HepG2 (cell line): Measurements from ENCODE around the gene FGGY. TPM values are rescaled to one million over a fixed set of nuclear protein-coding genes. Genes with fewer than 3 reads are reported as not detected.

Source experiments
- BCL6 ChIP-seq: IDR thresholded peaks from 2 replicates; pipeline ENCODE4 v1.6.1; 2016; ENCODE audit warnings: missing genetic modification reagents, missing compliant biosample characterization
- CEBPG ChIP-seq: IDR thresholded peaks from 2 replicates; pipeline ENCODE4 v1.6.1; 2016
- DNMT3B ChIP-seq: conservative IDR thresholded peaks from 2 replicates; pipeline ENCODE4 v1.6.1; 2016; ENCODE audit warnings: missing biosample characterization, control low read depth
- GZF1 ChIP-seq: sonication (generic); formaldehyde crosslinking; IDR thresholded peaks from 2 replicates; pipeline ENCODE4 v1.5.1; 2020; ENCODE audit warnings: mild to moderate bottlenecking, missing genetic modification reagents
- KAT8 ChIP-seq: IDR thresholded peaks from 2 replicates; pipeline ENCODE4 v1.6.1; 2016; ENCODE audit warnings: missing genetic modification reagents, missing compliant biosample characterization
- MED8 ChIP-seq: sonication (generic); formaldehyde crosslinking; IDR thresholded peaks from 2 replicates; pipeline ENCODE4 v1.8.1; 2023; ENCODE audit warnings: mild to moderate bottlenecking, missing genetic modification reagents; ENCODE audit not compliant: insufficient replicate concordance
- MXI1 ChIP-seq: IDR thresholded peaks from 3 replicates; pipeline ENCODE4 v1.6.1; 2012; ENCODE audit warnings: low read depth, low read length, inconsistent platforms, borderline replicate concordance
- MYC ChIP-seq: sonication (generic); formaldehyde crosslinking; IDR thresholded peaks from 2 replicates; pipeline ENCODE4 v1.9.0; 2021; ENCODE audit warnings: missing genetic modification reagents, borderline replicate concordance
- RAD21 ChIP-seq: fragments of 450-650 bp; formaldehyde crosslinking; IDR thresholded peaks from 2 replicates; pipeline ENCODE4 v1.5.0; 2020; ENCODE audit warnings: mild to moderate bottlenecking
- SAP130 ChIP-seq: IDR thresholded peaks from 2 replicates; pipeline ENCODE4 v1.6.1; 2016; ENCODE audit warnings: low read depth
- SMAD3 ChIP-seq: sonication (generic); formaldehyde crosslinking; IDR thresholded peaks from 2 replicates; pipeline ENCODE4 v1.4.0; 2020; ENCODE audit warnings: missing genetic modification reagents
- STAG1 ChIP-seq: sonication (generic); formaldehyde crosslinking; IDR thresholded peaks from 2 replicates; pipeline ENCODE4 v1.4.0; 2020; ENCODE audit warnings: missing genetic modification reagents
- TBP ChIP-seq: sonication (generic); formaldehyde crosslinking; IDR thresholded peaks from 2 replicates; pipeline ENCODE4 v1.5.0; 2020; ENCODE audit warnings: missing genetic modification reagents
- ZKSCAN5 ChIP-seq: sonication (generic); formaldehyde crosslinking; IDR thresholded peaks from 2 replicates; pipeline ENCODE4 v1.5.1; 2020; ENCODE audit warnings: mild to moderate bottlenecking, missing genetic modification reagents
- ZMYM4 ChIP-seq: sonication (generic); formaldehyde crosslinking; IDR thresholded peaks from 2 replicates; pipeline ENCODE4 v1.8.1; 2023; ENCODE audit warnings: mild to moderate bottlenecking, missing genetic modification reagents
- ZNF256 ChIP-seq: sonication (generic); formaldehyde crosslinking; conservative IDR thresholded peaks from 2 replicates; pipeline ENCODE4 v1.4.0; 2020; ENCODE audit warnings: missing genetic modification reagents
- ZNF484 ChIP-seq: sonication (generic); formaldehyde crosslinking; IDR thresholded peaks from 2 replicates; pipeline ENCODE4 v1.5.1; 2020; ENCODE audit warnings: mild to moderate bottlenecking, low read depth, missing genetic modification reagents, borderline replicate concordance
- ZNF605 ChIP-seq: sonication (generic); formaldehyde crosslinking; IDR thresholded peaks from 2 replicates; pipeline ENCODE4 v1.8.0; 2022; ENCODE audit warnings: mild to moderate bottlenecking, missing genetic modification reagents
- ZNF619 ChIP-seq: sonication (generic); formaldehyde crosslinking; IDR thresholded peaks from 2 replicates; pipeline ENCODE4 v1.4.0; 2020; ENCODE audit warnings: mild to moderate bottlenecking, missing genetic modification reagents
- ZNF644 ChIP-seq: IDR thresholded peaks from 2 replicates; pipeline ENCODE4 v1.6.1; 2016; ENCODE audit warnings: low read depth
- ZSCAN29 ChIP-seq: sonication (generic); formaldehyde crosslinking; conservative IDR thresholded peaks from 2 replicates; pipeline ENCODE4 v1.4.0; 2020; ENCODE audit warnings: mild to moderate bottlenecking, missing genetic modification reagents
- ZSCAN9 ChIP-seq: IDR thresholded peaks from 2 replicates; pipeline ENCODE4 v1.6.1; 2016; ENCODE audit warnings: borderline replicate concordance
- polyA plus RNA-seq, 8 experiments: library from polyadenylated mRNA; depleted of rRNA in 3 of 8; stranded (reverse) in 7 of 8; unstranded in 1 of 8; fragments of >200 nt; fragmentation: Illumina TruSeq in 4 of 8; extraction: Trizol in 4 of 8; gene quantifications; 2 replicates each; pipeline versions ENCODE4 v1.2.1 to v1.2.3, GENCODE V29; 2011 to 2016; ENCODE audit warnings: low read depth in 4 of 8, missing spikeins in 1 of 8, mixed read lengths in 1 of 8; ENCODE audit not compliant: insufficient read depth in 1 of 8
- total RNA-seq, 5 experiments: library from RNA; depleted of rRNA; stranded (reverse); fragments of >200 nt; fragmentation: Illumina TruSeq; extraction: Trizol; gene quantifications; 2 replicates each; pipeline ENCODE4 v1.2.3, GENCODE V29; 2016; ENCODE audit warnings: low read depth in 1 of 5
- TF ChIP-seq, protein P1 (sequence below): sonication (generic); formaldehyde crosslinking; IDR thresholded peaks from 2 replicates; pipeline ENCODE4 v1.9.0; 2021; ENCODE audit warnings: mild to moderate bottlenecking, missing genetic modification reagents
- TF ChIP-seq, protein P2 (sequence below): IDR thresholded peaks from 2 replicates; pipeline ENCODE4 v1.6.1; 2012; ENCODE audit warnings: inconsistent platforms
- TF ChIP-seq, protein P3 (sequence below): sonication (generic); formaldehyde crosslinking; IDR thresholded peaks from 2 replicates; pipeline ENCODE4 v1.4.0; 2020; ENCODE audit warnings: mild to moderate bottlenecking, missing genetic modification reagents

Gene FGGY
- total and polyA plus RNA-seq, 2 of the 13 experiments (the other 11 are each of a cell fraction or from before 2014, with no cell fraction given): 15.7 to 27.5 TPM

DNA sequence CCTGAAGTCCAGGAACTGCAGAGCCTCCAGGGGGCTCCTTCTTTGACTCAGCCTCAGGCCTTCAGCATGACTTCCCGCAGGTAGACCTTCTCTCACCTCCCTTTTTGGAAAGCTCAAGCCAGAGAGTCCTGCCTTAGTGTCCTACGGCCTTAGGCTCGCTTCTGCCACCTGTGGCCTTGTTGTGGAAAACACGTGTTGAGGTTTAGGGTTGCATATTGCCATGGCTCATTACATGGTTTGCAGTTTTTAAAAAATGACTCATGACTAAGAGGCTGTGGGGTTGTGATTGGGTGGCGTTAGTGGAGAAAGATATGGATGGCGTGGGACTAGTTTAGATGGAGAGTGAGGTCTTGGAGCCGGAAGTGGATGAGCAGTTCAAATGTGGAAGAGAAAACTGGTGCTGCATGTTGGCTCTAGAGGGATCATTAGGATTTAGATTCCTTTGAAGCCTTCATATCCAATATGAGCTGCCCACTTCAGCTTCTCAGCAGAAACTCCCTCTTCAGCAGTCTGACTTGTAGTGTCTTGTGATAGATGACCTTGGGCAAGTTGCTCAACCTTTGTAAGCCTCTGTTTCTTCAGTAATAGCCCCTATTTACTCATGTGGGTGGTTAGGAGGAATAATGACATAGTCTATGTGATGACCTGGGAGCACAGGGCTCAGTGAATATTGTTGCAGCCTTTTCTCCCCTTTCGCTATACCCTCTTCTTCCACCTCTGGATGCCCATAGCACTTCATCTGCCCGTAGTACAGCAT, 6.5 kb upstream of the FGGY start (continued):
- TF ChIP-seq SAP130 (CRISPR knock-in tag) (peak; percentile 35; the same call in 1 of the 2 replicates), ZNF644 (CRISPR knock-in tag) (peak; percentile 80; the same call in 1 of the 2 replicates), ZNF256 (no peak), GZF1 (CRISPR knock-in tag) (no peak), ZNF484 (CRISPR knock-in tag) (no peak), KAT8 (CRISPR knock-in tag) (peak; percentile 41; the same call in 1 of the 2 replicates), SMAD3 (CRISPR knock-in tag) (no peak), DNMT3B (no peak), ZKSCAN5 (peak; percentile 89), TBP (CRISPR knock-in tag) (no peak), ZSCAN29 (CRISPR knock-in tag) (no peak), RAD21 (CRISPR knock-in tag) (peak; percentile 65; the same call in 1 of the 2 replicates), MXI1 (0 out of 3 replicates have a peak, but pooled peaks have one; percentile 22), CEBPG (CRISPR knock-in tag) (0 out of 2 replicates have a peak, but pooled peaks have one; percentile 20), ZNF605 (no peak), ZSCAN9 (CRISPR knock-in tag) (no peak), ZMYM4 (CRISPR knock-in tag) (peak; percentile 49; the same call in 1 of the 2 replicates), ZNF619 (CRISPR knock-in tag) (no peak), BCL6 (CRISPR knock-in tag) (peak; percentile 20; the same call in 1 of the 2 replicates), MED8 (no peak), STAG1 (peak; percentile 86), MYC (CRISPR knock-in tag) (peak; percentile 60; the same call in 1 of the 2 replicates)
- TF ChIP-seq, protein P1, sequence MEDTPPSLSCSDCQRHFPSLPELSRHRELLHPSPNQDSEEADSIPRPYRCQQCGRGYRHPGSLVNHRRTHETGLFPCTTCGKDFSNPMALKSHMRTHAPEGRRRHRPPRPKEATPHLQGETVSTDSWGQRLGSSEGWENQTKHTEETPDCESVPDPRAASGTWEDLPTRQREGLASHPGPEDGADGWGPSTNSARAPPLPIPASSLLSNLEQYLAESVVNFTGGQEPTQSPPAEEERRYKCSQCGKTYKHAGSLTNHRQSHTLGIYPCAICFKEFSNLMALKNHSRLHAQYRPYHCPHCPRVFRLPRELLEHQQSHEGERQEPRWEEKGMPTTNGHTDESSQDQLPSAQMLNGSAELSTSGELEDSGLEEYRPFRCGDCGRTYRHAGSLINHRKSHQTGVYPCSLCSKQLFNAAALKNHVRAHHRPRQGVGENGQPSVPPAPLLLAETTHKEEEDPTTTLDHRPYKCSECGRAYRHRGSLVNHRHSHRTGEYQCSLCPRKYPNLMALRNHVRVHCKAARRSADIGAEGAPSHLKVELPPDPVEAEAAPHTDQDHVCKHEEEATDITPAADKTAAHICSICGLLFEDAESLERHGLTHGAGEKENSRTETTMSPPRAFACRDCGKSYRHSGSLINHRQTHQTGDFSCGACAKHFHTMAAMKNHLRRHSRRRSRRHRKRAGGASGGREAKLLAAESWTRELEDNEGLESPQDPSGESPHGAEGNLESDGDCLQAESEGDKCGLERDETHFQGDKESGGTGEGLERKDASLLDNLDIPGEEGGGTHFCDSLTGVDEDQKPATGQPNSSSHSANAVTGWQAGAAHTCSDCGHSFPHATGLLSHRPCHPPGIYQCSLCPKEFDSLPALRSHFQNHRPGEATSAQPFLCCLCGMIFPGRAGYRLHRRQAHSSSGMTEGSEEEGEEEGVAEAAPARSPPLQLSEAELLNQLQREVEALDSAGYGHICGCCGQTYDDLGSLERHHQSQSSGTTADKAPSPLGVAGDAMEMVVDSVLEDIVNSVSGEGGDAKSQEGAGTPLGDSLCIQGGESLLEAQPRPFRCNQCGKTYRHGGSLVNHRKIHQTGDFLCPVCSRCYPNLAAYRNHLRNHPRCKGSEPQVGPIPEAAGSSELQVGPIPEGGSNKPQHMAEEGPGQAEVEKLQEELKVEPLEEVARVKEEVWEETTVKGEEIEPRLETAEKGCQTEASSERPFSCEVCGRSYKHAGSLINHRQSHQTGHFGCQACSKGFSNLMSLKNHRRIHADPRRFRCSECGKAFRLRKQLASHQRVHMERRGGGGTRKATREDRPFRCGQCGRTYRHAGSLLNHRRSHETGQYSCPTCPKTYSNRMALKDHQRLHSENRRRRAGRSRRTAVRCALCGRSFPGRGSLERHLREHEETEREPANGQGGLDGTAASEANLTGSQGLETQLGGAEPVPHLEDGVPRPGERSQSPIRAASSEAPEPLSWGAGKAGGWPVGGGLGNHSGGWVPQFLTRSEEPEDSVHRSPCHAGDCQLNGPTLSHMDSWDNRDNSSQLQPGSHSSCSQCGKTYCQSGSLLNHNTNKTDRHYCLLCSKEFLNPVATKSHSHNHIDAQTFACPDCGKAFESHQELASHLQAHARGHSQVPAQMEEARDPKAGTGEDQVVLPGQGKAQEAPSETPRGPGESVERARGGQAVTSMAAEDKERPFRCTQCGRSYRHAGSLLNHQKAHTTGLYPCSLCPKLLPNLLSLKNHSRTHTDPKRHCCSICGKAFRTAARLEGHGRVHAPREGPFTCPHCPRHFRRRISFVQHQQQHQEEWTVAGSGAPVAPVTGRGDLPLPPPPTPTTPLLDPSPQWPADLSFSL: no peak
- TF ChIP-seq, protein P2, sequence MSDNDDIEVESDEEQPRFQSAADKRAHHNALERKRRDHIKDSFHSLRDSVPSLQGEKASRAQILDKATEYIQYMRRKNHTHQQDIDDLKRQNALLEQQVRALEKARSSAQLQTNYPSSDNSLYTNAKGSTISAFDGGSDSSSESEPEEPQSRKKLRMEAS: peak; percentile 69; the same call in 1 of the 2 replicates
- TF ChIP-seq, protein P3, sequence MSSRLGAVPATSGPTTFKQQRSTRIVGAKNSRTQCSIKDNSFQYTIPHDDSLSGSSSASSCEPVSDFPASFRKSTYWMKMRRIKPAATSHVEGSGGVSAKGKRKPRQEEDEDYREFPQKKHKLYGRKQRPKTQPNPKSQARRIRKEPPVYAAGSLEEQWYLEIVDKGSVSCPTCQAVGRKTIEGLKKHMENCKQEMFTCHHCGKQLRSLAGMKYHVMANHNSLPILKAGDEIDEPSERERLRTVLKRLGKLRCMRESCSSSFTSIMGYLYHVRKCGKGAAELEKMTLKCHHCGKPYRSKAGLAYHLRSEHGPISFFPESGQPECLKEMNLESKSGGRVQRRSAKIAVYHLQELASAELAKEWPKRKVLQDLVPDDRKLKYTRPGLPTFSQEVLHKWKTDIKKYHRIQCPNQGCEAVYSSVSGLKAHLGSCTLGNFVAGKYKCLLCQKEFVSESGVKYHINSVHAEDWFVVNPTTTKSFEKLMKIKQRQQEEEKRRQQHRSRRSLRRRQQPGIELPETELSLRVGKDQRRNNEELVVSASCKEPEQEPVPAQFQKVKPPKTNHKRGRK (CRISPR knock-in tag): no peak
